IMR-90 (cell line): ENCODE measurements around the gene SASH3. TPM values are rescaled to one million over a fixed set of nuclear protein-coding genes. Genes with fewer than 3 reads are reported as not detected.

Source experiments
- ATAC-seq: fragments of 200-7000 bp; cut with Tn5 transposase; 2 replicates; pipeline ENCODE4 v1.9.1; 2020; ENCODE audit warnings: low read depth, mild to moderate bottlenecking, moderate library complexity
- BruUV-seq: library from RNA; stranded (reverse); fragments of 400-500 nt; replicated peaks from 2 replicates; lab custom pipeline; 2021; lab: Mats Ljungman, UMichigan
- CTCF ChIA-PET: fragments of 300-600 bp; formaldehyde crosslinking; extraction: SDS; loops from one replicate; lab custom pipeline; 2021; ENCODE audit warnings: antibody characterized with exemption; lab: Yijun Ruan, JAX
- POLR2A ChIA-PET: fragments of 300-600 bp; sonication (Branson Sonifier 250); formaldehyde crosslinking; loops from one replicate; lab custom pipeline; 2022; ENCODE audit warnings: antibody characterized with exemption; ENCODE audit not compliant: unreplicated experiment; lab: Charles Lee
- DNase-seq: peaks from one replicate; pipeline ENCODE4 v3.0.0; 2013
- H2AFZ ChIP-seq: replicated peaks from 2 replicates; pipeline ENCODE3; 2013; ENCODE audit warnings: low read length, mild to moderate bottlenecking; ENCODE audit not compliant: poor library complexity
- H2AK5ac ChIP-seq: 2 replicates; pipeline ENCODE4 v1.6.1; 2013; ENCODE audit warnings: low read depth, low read length, inconsistent platforms
- H2AK9ac ChIP-seq: replicated peaks from 2 replicates; pipeline ENCODE3; 2013; ENCODE audit warnings: mild to moderate bottlenecking, low read depth, low read length, moderate library complexity; ENCODE audit not compliant: poor library complexity
- H2BK120ac ChIP-seq: 2 replicates; pipeline ENCODE4 v1.6.1; 2013; ENCODE audit warnings: low read depth, low read length, inconsistent platforms
- H2BK15ac ChIP-seq: 3 replicates; pipeline ENCODE4 v1.6.1; 2013; ENCODE audit warnings: low read depth, low read length, inconsistent platforms
- H2BK20ac ChIP-seq: 2 replicates; pipeline ENCODE4 v1.6.1; 2013; ENCODE audit warnings: low read depth, mild to moderate bottlenecking, inconsistent platforms, low read length, moderate library complexity
- H2BK5ac ChIP-seq: 2 replicates; pipeline ENCODE4 v1.6.1; 2013; ENCODE audit warnings: mild to moderate bottlenecking, low read depth, low read length, inconsistent platforms; ENCODE audit not compliant: poor library complexity, severe bottlenecking
- H3K14ac ChIP-seq: replicated peaks from 2 replicates; pipeline ENCODE4 v1.6.1; 2013; ENCODE audit warnings: low read depth, low read length, inconsistent platforms
- H3K18ac ChIP-seq: 2 replicates; pipeline ENCODE4 v1.6.1; 2013; ENCODE audit warnings: low read depth, low read length, control low read depth
- H3K23ac ChIP-seq: 2 replicates; pipeline ENCODE4 v1.6.1; 2013; ENCODE audit warnings: low read depth, low read length, inconsistent platforms
- H3K27ac ChIP-seq: 2 replicates; pipeline ENCODE4 v1.5.1; 2013; ENCODE audit warnings: mild to moderate bottlenecking, control low read depth, low read length; ENCODE audit not compliant: insufficient read depth
- H3K27me3 ChIP-seq: 2 replicates; pipeline ENCODE4 v1.6.1; 2013; ENCODE audit warnings: low read length; ENCODE audit not compliant: control insufficient read depth, insufficient read depth
- H3K36me3 ChIP-seq: 2 replicates; pipeline ENCODE4 v1.6.1; 2013; ENCODE audit warnings: low read length, mixed read lengths; ENCODE audit not compliant: control insufficient read depth, insufficient read depth
- H3K4ac ChIP-seq: 2 replicates; pipeline ENCODE4 v1.6.1; 2013; ENCODE audit warnings: low read depth, low read length, inconsistent platforms
- H3K4me1 ChIP-seq: 2 replicates; pipeline ENCODE4 v1.6.1; 2013; ENCODE audit warnings: low read length, mixed read lengths; ENCODE audit not compliant: control insufficient read depth, insufficient read depth
- H3K4me2 ChIP-seq: 2 replicates; pipeline ENCODE4 v1.6.1; 2013; ENCODE audit warnings: low read depth, mild to moderate bottlenecking, control low read depth, low read length, moderate library complexity
- H3K4me3 ChIP-seq: 2 replicates; pipeline ENCODE4 v1.5.1; 2013; ENCODE audit warnings: low read depth, mild to moderate bottlenecking, control low read depth, low read length, moderate library complexity; ENCODE audit not compliant: insufficient read depth
- H3K56ac ChIP-seq: 2 replicates; pipeline ENCODE4 v1.6.1; 2013; ENCODE audit warnings: low read length, inconsistent platforms; ENCODE audit not compliant: insufficient read depth; ENCODE audit errors: extremely low read depth
- H3K79me1 ChIP-seq, 2 experiments: 2 replicates each; pipeline ENCODE4 v1.6.1; 2013; ENCODE audit warnings: low read length in 2 of 2, inconsistent platforms in 1 of 2, low read depth in 1 of 2
- H3K9ac ChIP-seq: 2 replicates; pipeline ENCODE4 v1.6.1; 2013; ENCODE audit warnings: low read depth, low read length, control low read depth
- H3K9me1 ChIP-seq: 2 replicates; pipeline ENCODE4 v1.6.1; 2013; ENCODE audit warnings: low read length, inconsistent platforms; ENCODE audit not compliant: insufficient read depth
- H3K9me3 ChIP-seq: 2 replicates; pipeline ENCODE4 v1.6.1; 2013; ENCODE audit warnings: low read length; ENCODE audit not compliant: control insufficient read depth, insufficient read depth
- H4K20me1 ChIP-seq: 2 replicates; pipeline ENCODE4 v1.6.1; 2013; ENCODE audit warnings: low read length, inconsistent platforms; ENCODE audit not compliant: insufficient read depth
- H4K5ac ChIP-seq: 2 replicates; pipeline ENCODE4 v1.6.1; 2013; ENCODE audit warnings: mild to moderate bottlenecking, low read depth, low read length, control low read depth
- H4K8ac ChIP-seq, 2 experiments: 2 replicates each; pipeline ENCODE4 v1.6.1; 2013; ENCODE audit warnings: low read depth in 2 of 2, low read length in 2 of 2, control low read depth in 1 of 2, inconsistent platforms in 1 of 2
- H4K91ac ChIP-seq: 2 replicates; pipeline ENCODE4 v1.6.1; 2013; ENCODE audit warnings: low read depth, low read length, inconsistent platforms; ENCODE audit not compliant: insufficient read depth
- BHLHE40 ChIP-seq: fragments of 150-350 bp; IDR thresholded peaks from 2 replicates; pipeline ENCODE4 v1.6.1; 2016; ENCODE audit warnings: mild to moderate bottlenecking, low read depth, low read length
- CEBPB ChIP-seq: IDR thresholded peaks from 2 replicates; pipeline ENCODE4 v1.6.1; 2012; ENCODE audit warnings: low read depth, low read length, improper control_type of control experiment
- CHD1 ChIP-seq: IDR thresholded peaks from 2 replicates; pipeline ENCODE4 v1.6.1; 2012; ENCODE audit warnings: low read depth, low read length, improper control_type of control experiment
- FOS ChIP-seq: fragments of 150-350 bp; IDR thresholded peaks from 2 replicates; pipeline ENCODE4 v1.6.1; 2016; ENCODE audit warnings: low read depth, low read length
- MAZ ChIP-seq: IDR thresholded peaks from 2 replicates; pipeline ENCODE4 v1.6.1; 2012; ENCODE audit warnings: low read depth, mild to moderate bottlenecking, low read length, improper control_type of control experiment, moderate library complexity, borderline replicate concordance
- MXI1 ChIP-seq: IDR thresholded peaks from 2 replicates; pipeline ENCODE4 v1.6.1; 2012; ENCODE audit warnings: low read depth, mild to moderate bottlenecking, low read length, moderate library complexity, borderline replicate concordance
- POLR2A ChIP-seq: IDR thresholded peaks from 2 replicates; pipeline ENCODE4 v1.6.1; 2012; ENCODE audit warnings: mild to moderate bottlenecking, low read depth, low read length
- RCOR1 ChIP-seq: IDR thresholded peaks from 2 replicates; pipeline ENCODE4 v1.6.1; 2012; ENCODE audit warnings: mild to moderate bottlenecking, low read length, improper control_type of control experiment; ENCODE audit not compliant: insufficient replicate concordance
- RFX5 ChIP-seq: IDR thresholded peaks from 2 replicates; pipeline ENCODE4 v1.8.0; 2012; ENCODE audit warnings: low read depth, mild to moderate bottlenecking, low read length, moderate library complexity
- SMC3 ChIP-seq: fragments of 150-350 bp; IDR thresholded peaks from 2 replicates; pipeline ENCODE4 v1.6.1; 2016; ENCODE audit warnings: low read depth, mild to moderate bottlenecking, antibody characterized with exemption, low read length, moderate library complexity
- WGBS, 2 experiments: methylation state at CpG; one replicate each; pipeline versions ENCODE4 v1.1.5 to v1.1.7; 2013; ENCODE audit warnings: missing lambda C conversion rate in 2 of 2; ENCODE audit not compliant: insufficient read length in 1 of 2; ENCODE audit errors: extremely low coverage in 2 of 2; 5-methylcytosine and 5-hydroxymethylcytosine counted together
- dilution Hi-C: fragments of 300-500 bp; cut with HindIII; formaldehyde crosslinking; loops from one replicate; pipeline ENCODE4 v1.14.3; 2018; ENCODE audit warnings: low sequenced_read_pairs; ENCODE audit not compliant: unreplicated experiment
- in situ Hi-C: fragments of 300-500 bp; cut with MboI; formaldehyde crosslinking; loops from 3 replicates; pipeline ENCODE4 v1.14.3; 2019; ENCODE audit warnings: low sequenced_read_pairs, inconsistent platforms, mixed read lengths
- intact Hi-C: fragments of 100-400 bp; cut with micrococcal nuclease; formaldehyde crosslinking; loops from 2 replicates; pipeline ENCODE4 v1.10.0; 2022
- polyA plus RNA-seq, 3 experiments: library from polyadenylated mRNA; depleted of rRNA; stranded (reverse); fragments of >200 nt; gene quantifications; 2 replicates each; pipeline ENCODE4 v1.2.3, GENCODE V29; 2012; ENCODE audit warnings: low replicate concordance in 1 of 3
- total RNA-seq: library from RNA; depleted of rRNA; stranded (reverse); fragments of >200 nt; gene quantifications from 2 replicates; pipeline ENCODE4 v1.2.3, GENCODE V29; 2012
- TF ChIP-seq, protein P1 (sequence below): conservative IDR thresholded peaks from 2 replicates; pipeline ENCODE4 v1.5.1; 2012; ENCODE audit warnings: mild to moderate bottlenecking, low read depth, low read length, improper control_type of control experiment
- TF ChIP-seq, protein P2 (sequence below): fragments of 150-350 bp; IDR thresholded peaks from 2 replicates; pipeline ENCODE4 v1.6.1; 2017; ENCODE audit warnings: mild to moderate bottlenecking, antibody characterized with exemption, low read length, low read depth
- TF ChIP-seq, protein P3 (sequence below): fragments of 150-350 bp; IDR thresholded peaks from 2 replicates; pipeline ENCODE4 v1.6.1; 2016; ENCODE audit warnings: low read depth, mild to moderate bottlenecking, low read length, moderate library complexity, borderline replicate concordance

SASH3 gene
- total and polyA plus RNA-seq, 2 of the 4 experiments (the other 2 are of a cell fraction) = not detected

DNA sequence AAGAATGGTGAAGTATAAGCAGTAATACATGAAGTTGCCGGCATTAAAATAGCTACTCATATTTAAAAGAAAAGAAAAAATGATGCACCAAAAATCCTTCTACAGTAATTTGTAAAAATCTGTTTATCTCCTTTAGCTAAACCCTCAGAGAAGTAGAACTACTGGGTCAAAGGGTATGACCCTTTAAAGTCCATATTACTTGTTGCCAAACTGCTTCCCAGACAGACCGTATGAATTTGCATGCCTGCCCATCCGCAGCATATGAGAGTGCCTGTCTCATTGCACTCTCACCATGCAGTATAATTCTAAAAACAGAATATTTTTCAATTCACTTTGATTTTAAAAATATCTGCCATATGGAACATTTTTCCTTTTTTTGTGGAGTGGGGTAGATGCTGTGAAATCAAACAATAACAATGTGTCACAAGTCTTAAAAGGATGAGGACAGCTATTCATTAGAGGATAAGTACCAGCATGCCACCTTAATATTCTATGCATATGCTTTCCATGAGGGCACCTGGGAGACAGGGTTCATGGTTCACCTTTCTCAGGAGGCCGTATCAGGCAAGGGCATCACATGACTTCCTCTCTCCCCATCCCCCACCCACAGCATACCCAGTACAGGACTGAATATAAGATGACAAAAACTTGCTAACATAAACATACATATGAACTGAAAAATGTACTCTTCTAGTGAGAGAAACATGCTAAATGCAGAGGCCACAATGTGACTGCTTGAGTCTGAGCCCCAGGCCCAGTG is 46.2 kb downstream of the SASH3 start (continued):
- no peak for TF ChIP-seq SMC3

DNA sequence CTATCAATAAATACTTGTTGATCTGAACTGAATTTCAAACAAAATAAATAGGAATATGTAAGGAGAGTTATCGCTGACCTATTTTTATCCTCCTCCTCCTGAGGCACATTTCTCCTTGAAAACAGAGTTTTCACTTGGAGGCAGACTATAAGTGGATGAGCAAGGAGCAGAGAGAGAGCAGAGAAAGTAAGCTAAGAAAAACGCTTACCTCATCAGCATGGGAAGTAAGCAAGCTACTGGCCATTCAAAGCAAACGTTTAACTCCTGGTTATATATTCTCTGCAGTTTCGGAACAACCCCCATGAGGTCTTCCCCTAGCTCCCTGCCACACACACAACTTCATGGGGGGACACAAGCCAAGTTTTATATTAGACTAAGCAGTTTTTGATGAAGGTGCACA is 50.7 kb downstream of the SASH3 start:
- Histone ChIP-seq H2BK15ac (no peak overlapping the region), H4K5ac (no peak overlapping the region), H4K91ac (no peak overlapping the region), H3K4me2 (no peak overlapping the region), H2BK5ac (no peak overlapping the region), H3K14ac (no peak overlapping the region), H3K9me1 (no peaks in the 10 kb centered on the region), H2AK5ac (no peak overlapping the region), H3K9me3 (no peaks in the 10 kb centered on the region), H3K36me3 (peaks cover 6% of the 10 kb centered on the region; the same call in 1 of the 2 replicates), H3K9ac (no peak overlapping the region), H3K56ac (no peak overlapping the region), H3K4me1 (peaks cover 6% of the 10 kb centered on the region), H4K8ac (no peak overlapping the region), H2BK20ac (no peak overlapping the region), H4K20me1 (peaks cover 17% of the 10 kb centered on the region), H3K27ac (no peak overlapping the region), H3K4me3 (no peak overlapping the region), H3K79me1 (peaks cover 0 to 4% of the 10 kb centered on the region in 2 experiments; a peak in 1 of 4 replicates), H3K18ac (no peak overlapping the region), H3K23ac (no peak overlapping the region), H3K27me3 (no peaks in the 10 kb centered on the region), H2AFZ (no peak overlapping the region), H3K4ac (no peak overlapping the region), H2AK9ac (no peak overlapping the region), H2BK120ac (no peak overlapping the region)
- ChIA-PET POLR2A (no interaction called here), CTCF (interaction anchor here (0.8 to 1.0 kb wide), 2 partner anchors 11 to 82 kb away, joined by 3 read pairs; no protein-coding TSS in a partner anchor)
- WGBS, 2 experiments = no CpG with 5 or more reads among the region's 4 CpGs
- in situ Hi-C loops = no loop called here
- no peak for DNase-seq
- dilution Hi-C loops = no loop called here
- intact Hi-C loops = no loop called here
- no TSS peak for BruUV-seq
- no peak for ATAC-seq
- TF ChIP-seq FOS (no peak), MAZ (no peak), POLR2A (no peak), BHLHE40 (no peak), RFX5 (no peak), CHD1 (no peak), MXI1 (no peak), RCOR1 (no peak), CEBPB (no peak), SMC3 (no peak)
- TF ChIP-seq, protein P1, sequence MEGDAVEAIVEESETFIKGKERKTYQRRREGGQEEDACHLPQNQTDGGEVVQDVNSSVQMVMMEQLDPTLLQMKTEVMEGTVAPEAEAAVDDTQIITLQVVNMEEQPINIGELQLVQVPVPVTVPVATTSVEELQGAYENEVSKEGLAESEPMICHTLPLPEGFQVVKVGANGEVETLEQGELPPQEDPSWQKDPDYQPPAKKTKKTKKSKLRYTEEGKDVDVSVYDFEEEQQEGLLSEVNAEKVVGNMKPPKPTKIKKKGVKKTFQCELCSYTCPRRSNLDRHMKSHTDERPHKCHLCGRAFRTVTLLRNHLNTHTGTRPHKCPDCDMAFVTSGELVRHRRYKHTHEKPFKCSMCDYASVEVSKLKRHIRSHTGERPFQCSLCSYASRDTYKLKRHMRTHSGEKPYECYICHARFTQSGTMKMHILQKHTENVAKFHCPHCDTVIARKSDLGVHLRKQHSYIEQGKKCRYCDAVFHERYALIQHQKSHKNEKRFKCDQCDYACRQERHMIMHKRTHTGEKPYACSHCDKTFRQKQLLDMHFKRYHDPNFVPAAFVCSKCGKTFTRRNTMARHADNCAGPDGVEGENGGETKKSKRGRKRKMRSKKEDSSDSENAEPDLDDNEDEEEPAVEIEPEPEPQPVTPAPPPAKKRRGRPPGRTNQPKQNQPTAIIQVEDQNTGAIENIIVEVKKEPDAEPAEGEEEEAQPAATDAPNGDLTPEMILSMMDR = no peak
- TF ChIP-seq, protein P2, sequence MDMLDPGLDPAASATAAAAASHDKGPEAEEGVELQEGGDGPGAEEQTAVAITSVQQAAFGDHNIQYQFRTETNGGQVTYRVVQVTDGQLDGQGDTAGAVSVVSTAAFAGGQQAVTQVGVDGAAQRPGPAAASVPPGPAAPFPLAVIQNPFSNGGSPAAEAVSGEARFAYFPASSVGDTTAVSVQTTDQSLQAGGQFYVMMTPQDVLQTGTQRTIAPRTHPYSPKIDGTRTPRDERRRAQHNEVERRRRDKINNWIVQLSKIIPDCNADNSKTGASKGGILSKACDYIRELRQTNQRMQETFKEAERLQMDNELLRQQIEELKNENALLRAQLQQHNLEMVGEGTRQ = no peak
- TF ChIP-seq, protein P3, sequence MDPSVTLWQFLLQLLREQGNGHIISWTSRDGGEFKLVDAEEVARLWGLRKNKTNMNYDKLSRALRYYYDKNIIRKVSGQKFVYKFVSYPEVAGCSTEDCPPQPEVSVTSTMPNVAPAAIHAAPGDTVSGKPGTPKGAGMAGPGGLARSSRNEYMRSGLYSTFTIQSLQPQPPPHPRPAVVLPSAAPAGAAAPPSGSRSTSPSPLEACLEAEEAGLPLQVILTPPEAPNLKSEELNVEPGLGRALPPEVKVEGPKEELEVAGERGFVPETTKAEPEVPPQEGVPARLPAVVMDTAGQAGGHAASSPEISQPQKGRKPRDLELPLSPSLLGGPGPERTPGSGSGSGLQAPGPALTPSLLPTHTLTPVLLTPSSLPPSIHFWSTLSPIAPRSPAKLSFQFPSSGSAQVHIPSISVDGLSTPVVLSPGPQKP = no peak
